Stimulated activated CD4-positive, alpha-beta T cell treated with anti-CD3 and anti-CD28 coated beads, Interleukin-15, amount 100 ng/mL, for 1 hour (primary cell): ENCODE data around the gene DYNC1H1.

Source experiments
- DNase-seq, 2 donors: peaks; one replicate each; pipeline ENCODE4 v3.0.0-alpha.2; 2020; ENCODE audit warnings: low read depth in 1 of 2, low spot score in 1 of 2

The DYNC1H1 gene

GRCh38 chr14:101991352-101991751 lies 27.0 kb downstream of the DYNC1H1 start:
- no peak for DNase-seq

- DNase-seq, result no peak
These were observed 28.3 kb downstream of the DYNC1H1 start for GRCh38 chr14:101992708-101993107.

- no peak for DNase-seq
These were observed 33.3 kb downstream of the DYNC1H1 start for GRCh38 chr14:101997429-101998336.

GRCh38 chr14:102000902-102001301 lies 36.5 kb downstream of the DYNC1H1 start:
- DNase-seq, result no peak

GRCh38 chr14:102005336-102005735 lies 41.0 kb downstream of the DYNC1H1 start:
- no peak for DNase-seq

GRCh38 chr14:102007916-102008418 lies 43.6 kb downstream of the DYNC1H1 start:
- no peak for DNase-seq

- DNase-seq, result no peak
These were observed 44.5 kb downstream of the DYNC1H1 start for GRCh38 chr14:102008891-102009290.

- DNase-seq, result no peak
These were observed 47.3 kb downstream of the DYNC1H1 start for GRCh38 chr14:102011631-102012030.

- no peak for DNase-seq
These were observed 48.0 kb downstream of the DYNC1H1 start for GRCh38 chr14:102012336-102012735.

GRCh38 chr14:102013669-102014200 lies 49.4 kb downstream of the DYNC1H1 start:
- DNase-seq, result no peak

- DNase-seq, result no peak
These were observed 50.8 kb downstream of the DYNC1H1 start for GRCh38 chr14:102015045-102015685.

GRCh38 chr14:102015771-102016170 lies 51.4 kb downstream of the DYNC1H1 start:
- no peak for DNase-seq

- no peak for DNase-seq
These were observed 52.2 kb downstream of the DYNC1H1 start for GRCh38 chr14:102016420-102017090.

GRCh38 chr14:102018251-102018650 lies 53.9 kb downstream of the DYNC1H1 start:
- no peak for DNase-seq

GRCh38 chr14:102019006-102019540 lies 54.7 kb downstream of the DYNC1H1 start:
- DNase-seq, result no peak

- DNase-seq, result no peak
These were observed 55.9 kb downstream of the DYNC1H1 start for GRCh38 chr14:102020058-102020971.

GRCh38 chr14:102026934-102027333 lies 62.6 kb downstream of the DYNC1H1 start:
- DNase-seq, result no peak

- DNase-seq, result no peak
These were observed 63.6 kb downstream of the DYNC1H1 start for GRCh38 chr14:102027951-102028350.

- no peak for DNase-seq
These were observed 64.4 kb downstream of the DYNC1H1 start for GRCh38 chr14:102028733-102029132.

- no peak for DNase-seq
These were observed 65.6 kb downstream of the DYNC1H1 start for GRCh38 chr14:102029956-102030355.
